Eye (tissue), 1 donor: ENCODE measurements around the gene SEMA5A.
A peak's percentile ranks its signal among the peaks of the same experiment; 100 is the strongest.

Experiments
- DNase-seq: peaks from one replicate; pipeline ENCODE4 v3.0.0-alpha.2; 2015

The SEMA5A gene

GRCh38 chr5:9046756-9047481, 499.0 kb downstream of the SEMA5A start:
- no peak for DNase-seq

GRCh38 chr5:9045946-9046345, 499.9 kb downstream of the SEMA5A start:
- no peak for DNase-seq

- no peak for DNase-seq
Measured at GRCh38 chr5:9042241-9042640, 503.6 kb downstream of the SEMA5A start.

GRCh38 chr5:9040475-9040874, 505.4 kb downstream of the SEMA5A start:
- no peak for DNase-seq

GRCh38 chr5:9037048-9037447, 508.8 kb downstream of the SEMA5A start:
- no peak for DNase-seq

GRCh38 chr5:9035346-9035745, 510.5 kb downstream of the SEMA5A start:
- DNase-seq, result peak; percentile 46

- DNase-seq, result peak; percentile 34
Measured at GRCh38 chr5:9034649-9035048, 511.2 kb downstream of the SEMA5A start.

GRCh38 chr5:9033524-9033923, 512.4 kb downstream of the SEMA5A start:
- no peak for DNase-seq

GRCh38 chr5:9025942-9026341, 519.9 kb downstream of the SEMA5A start:
- DNase-seq, result no peak

GRCh38 chr5:9020996-9021395, 524.9 kb downstream of the SEMA5A start:
- no peak for DNase-seq

GRCh38 chr5:9015937-9016270, 530.0 kb downstream of the SEMA5A start:
- no peak for DNase-seq

GRCh38 chr5:9015260-9015936, 530.5 kb downstream of the SEMA5A start:
- peak; percentile 54 for DNase-seq

GRCh38 chr5:9013147-9013546, 532.7 kb downstream of the SEMA5A start:
- DNase-seq, result no peak

- no peak for DNase-seq
Measured at GRCh38 chr5:9009931-9010651, 535.8 kb downstream of the SEMA5A start.

- DNase-seq, result no peak
Measured at GRCh38 chr5:8997542-8998070, 548.3 kb downstream of the SEMA5A start.

GRCh38 chr5:8993031-8993430, 552.8 kb downstream of the SEMA5A start:
- no peak for DNase-seq
